ENCODE measurements around the gene SGSM1. TPM values are rescaled to one million over a fixed set of nuclear protein-coding genes. Genes with fewer than 3 reads are reported as not detected.

SGSM1 gene
- total RNA-seq, 1 experiment from 2014 or later: 5.1 TPM

GRCh38 chr22:24859587-24859986 lies 53.6 kb downstream of the SGSM1 start:
- intact Hi-C loops (cut with micrococcal nuclease): no loop called here
- ChIA-PET CTCF (interaction anchor here (1.7 kb wide), 1 partner anchor 9 kb away, joined by 4 read pairs; no protein-coding TSS in a partner anchor), RAD21 (ENCODE audit: low non-redundant PET in 1 of 2, low total read pairs in 2 of 2, uncharacterized antibody in 2 of 2, unreplicated experiment in 2 of 2) (no interaction called here)

More at GRCh38 chr22:24859587-24859986, 53.6 kb downstream of the SGSM1 start:
- H2AFZ ChIP-seq (ENCODE audit: low read depth, low read length, poor library complexity, severe bottlenecking): no peak overlapping the region
- no peaks in the 10 kb centered on the region for H3K36me3 ChIP-seq (ENCODE audit: control insufficient read depth in 1 of 2, insufficient read depth in 2 of 2, low read length in 2 of 2)
- ATAC-seq (no peak), DNase-seq (ENCODE audit: low read depth, low spot score) (no peak)
- no peaks in the 10 kb centered on the region for H3K4me1 ChIP-seq (ENCODE audit: control insufficient read depth in 1 of 2, insufficient read depth in 2 of 2, low read length in 2 of 2)
- no peak overlapping the region for H3K4me3 ChIP-seq (replicated peaks in 1 of 2; ENCODE audit: low read depth in 1 of 2, low read length in 2 of 2)
- BruUV-seq (replicated peaks): no TSS peak
- no peak overlapping the region for H3K9ac ChIP-seq (ENCODE audit: low read length)
- H3K9me3 ChIP-seq (ENCODE audit: control insufficient read depth in 1 of 2, insufficient read depth in 1 of 2, low read depth in 1 of 2, low read length in 2 of 2): no peaks in the 10 kb centered on the region
- POLR2A ChIA-PET: no interaction called here
- H4K20me1 ChIP-seq (ENCODE audit: insufficient read depth): no peaks in the 10 kb centered on the region
- no peak for TF ChIP-seq ATF3 (IDR thresholded peaks at IDR 0.05)
- no peak for TF ChIP-seq JUND (IDR thresholded peaks at IDR 0.05)
- no peak for TF ChIP-seq CEBPB (IDR thresholded peaks at IDR 0.05; ENCODE audit: low read depth)
- no peak for TF ChIP-seq YY1 (IDR thresholded peaks at IDR 0.05; ENCODE audit: extremely low read depth, insufficient replicate concordance, low read depth, low read length)
- no peak for TF ChIP-seq FOSL1 (IDR thresholded peaks at IDR 0.05; ENCODE audit: low read depth)
- no peak for TF ChIP-seq SP1 (IDR thresholded peaks at IDR 0.05; ENCODE audit: low read depth)
- no peak for TF ChIP-seq ZBTB33 (IDR thresholded peaks at IDR 0.05; ENCODE audit: extremely low read depth, insufficient replicate concordance, low read length)
- no peak for TF ChIP-seq POLR2AphosphoS5 (IDR thresholded peaks at IDR 0.05; ENCODE audit: low read depth, low read length)
- TF ChIP-seq TCF7L2 (IDR thresholded peaks at IDR 0.05; ENCODE audit: borderline replicate concordance, extremely low read depth, insufficient read depth, insufficient read length): no peak
- TF ChIP-seq POLR2A (IDR thresholded peaks at IDR 0.05; ENCODE audit: borderline replicate concordance, extremely low read depth, insufficient read depth, insufficient read length): no peak
- TF ChIP-seq SRF (IDR thresholded peaks at IDR 0.05; ENCODE audit: low read depth): no peak
- no peak for TF ChIP-seq EZH2phosphoT487 (IDR thresholded peaks at IDR 0.05; ENCODE audit: borderline replicate concordance)
- no peak for TF ChIP-seq RAD21 (IDR thresholded peaks at IDR 0.05; ENCODE audit: low read depth)
- no peak overlapping the region for H3K27ac ChIP-seq (ENCODE audit: low read depth, low read length)
- no peaks in the 10 kb centered on the region for H3K27me3 ChIP-seq (ENCODE audit: insufficient read depth, low read length)
- no peaks in the 10 kb centered on the region for H3K79me2 ChIP-seq (ENCODE audit: insufficient read depth, low read length)
- no peaks in the 10 kb centered on the region for H3K9me2 ChIP-seq (ENCODE audit: insufficient read depth)
- no peak overlapping the region for H3K4me2 ChIP-seq (ENCODE audit: low read length)
